ENCODE data around the gene FILIP1.

The FILIP1 gene

DNA sequence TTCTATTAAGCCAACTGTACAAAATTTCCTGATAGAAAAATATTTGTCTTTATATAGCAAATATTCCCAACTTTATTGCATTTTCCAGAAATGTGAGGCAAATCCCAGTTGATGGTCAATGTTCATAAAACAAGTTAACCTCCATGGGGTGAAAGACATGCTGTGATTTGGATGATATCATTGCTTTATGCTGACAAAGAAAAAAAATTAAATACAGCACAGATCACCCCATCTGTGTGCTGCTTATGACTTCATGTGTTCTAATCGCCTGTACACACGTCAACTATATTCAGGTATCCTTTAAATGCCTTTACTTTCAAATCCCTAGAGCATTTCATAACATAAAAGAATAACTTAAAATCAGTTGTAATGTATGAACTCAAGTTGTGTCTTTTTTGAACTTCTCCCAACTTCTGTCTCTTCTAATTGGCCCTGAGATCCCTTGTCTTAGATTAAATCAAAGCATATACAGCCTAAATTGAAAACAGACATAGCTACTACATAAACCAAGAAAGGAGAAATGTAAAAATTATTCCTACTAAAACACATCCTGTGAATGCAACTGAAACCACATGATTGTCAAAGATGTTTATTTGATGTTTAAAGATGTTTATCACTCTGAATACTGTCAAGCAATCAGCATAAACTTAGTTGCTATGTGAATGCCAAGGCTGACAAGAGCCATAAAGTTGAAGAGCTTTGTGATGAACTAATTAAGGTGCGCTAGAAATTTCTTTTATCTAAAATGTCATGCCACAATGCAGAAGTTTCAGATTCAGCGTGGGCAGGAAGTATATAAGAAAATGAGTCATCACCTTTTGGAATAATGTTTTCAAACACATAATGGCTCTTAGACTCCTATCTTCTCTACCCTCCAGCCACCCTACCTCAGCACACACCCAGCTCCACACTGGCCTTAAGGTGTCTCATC is 68.7 kb downstream of the FILIP1 start:
- Histone ChIP-seq H3K9me3 (ENCODE audit: insufficient read depth, low read depth, low read length) (no peaks in the 10 kb centered on the region), H2AFZ (ENCODE audit: insufficient read depth, low read length, poor library complexity) (no peak overlapping the region), H4K8ac (ENCODE audit: low read depth, low read length) (no peak overlapping the region), H3K79me1 (ENCODE audit: low read length) (no peaks in the 10 kb centered on the region), H2BK5ac (ENCODE audit: low read depth, low read length, poor library complexity) (no peak overlapping the region), H3K23ac (ENCODE audit: low read length) (no peak overlapping the region), H3K9ac (ENCODE audit: low read length) (no peak overlapping the region), H3K4ac (ENCODE audit: low read depth, low read length) (no peak overlapping the region), H3K27ac (ENCODE audit: low read depth, low read length) (no peak overlapping the region), H4K91ac (ENCODE audit: low read depth, low read length) (no peak overlapping the region), H2AK5ac (ENCODE audit: low read length) (no peak overlapping the region), H2BK120ac (ENCODE audit: insufficient read depth, low read length, poor library complexity) (no peak overlapping the region), H2BK12ac (ENCODE audit: low read length) (no peak overlapping the region), H3K79me2 (ENCODE audit: control insufficient read depth, insufficient read depth, low read length, poor library complexity) (no peaks in the 10 kb centered on the region), H3K27me3 (ENCODE audit: insufficient read depth, low read length) (no peaks in the 10 kb centered on the region), H3K36me3 (ENCODE audit: control insufficient read depth in 1 of 2, insufficient read depth in 2 of 2, low read length in 2 of 2) (no peaks in the 10 kb centered on the region), H3K4me1 (ENCODE audit: control insufficient read depth in 1 of 2, insufficient read depth in 2 of 2, low read length in 2 of 2) (no peaks in the 10 kb centered on the region), H3K4me2 (ENCODE audit: low read length) (no peak overlapping the region), H3K14ac (ENCODE audit: low read length) (no peak overlapping the region), H4K12ac (ENCODE audit: low read depth, low read length) (no peak overlapping the region), H3K4me3 (ENCODE audit: low read depth, low read length) (no peak overlapping the region), H3K18ac (ENCODE audit: low read length) (no peak overlapping the region)
- DNase-seq: no peak
- WGBS (ENCODE audit: extremely low coverage, insufficient coverage, insufficient read length): no CpG with 5 or more reads among the region's 4 CpGs

DNA sequence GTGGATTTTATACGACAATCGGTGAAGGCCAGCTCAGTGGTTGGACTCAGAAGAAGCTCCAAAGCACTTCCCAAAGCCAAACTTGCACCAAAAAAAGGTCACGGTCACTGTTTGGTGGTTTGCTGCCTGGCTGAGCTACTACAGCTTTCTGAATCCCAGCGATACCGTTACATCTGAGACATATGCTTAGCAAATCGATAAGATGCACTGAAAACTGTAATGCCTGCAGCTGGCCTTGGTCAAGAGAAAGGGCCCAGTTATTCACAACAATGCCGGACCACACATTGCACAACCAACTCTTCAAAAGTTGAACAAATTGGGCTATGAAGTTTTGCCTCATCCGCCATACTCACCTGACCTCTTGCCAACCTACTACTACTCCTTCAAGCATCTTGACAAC is 70.2 kb downstream of the FILIP1 start:
- Histone ChIP-seq H3K4me2 (ENCODE audit: low read length) (no peak overlapping the region), H3K4me1 (ENCODE audit: control insufficient read depth in 1 of 2, insufficient read depth in 2 of 2, low read length in 2 of 2) (no peaks in the 10 kb centered on the region), H3K9ac (ENCODE audit: low read length) (no peak overlapping the region), H3K79me2 (ENCODE audit: control insufficient read depth, insufficient read depth, low read length, poor library complexity) (no peaks in the 10 kb centered on the region), H2AFZ (ENCODE audit: insufficient read depth, low read length, poor library complexity) (no peak overlapping the region), H3K36me3 (ENCODE audit: control insufficient read depth in 1 of 2, insufficient read depth in 2 of 2, low read length in 2 of 2) (no peaks in the 10 kb centered on the region), H4K91ac (ENCODE audit: low read depth, low read length) (no peak overlapping the region), H4K8ac (ENCODE audit: low read depth, low read length) (no peak overlapping the region), H3K4me3 (ENCODE audit: low read depth, low read length) (no peak overlapping the region), H3K18ac (ENCODE audit: low read length) (no peak overlapping the region), H3K23ac (ENCODE audit: low read length) (no peak overlapping the region), H2BK5ac (ENCODE audit: low read depth, low read length, poor library complexity) (no peak overlapping the region), H2BK120ac (ENCODE audit: insufficient read depth, low read length, poor library complexity) (no peak overlapping the region), H4K12ac (ENCODE audit: low read depth, low read length) (no peak overlapping the region), H3K14ac (ENCODE audit: low read length) (no peak overlapping the region), H3K27ac (ENCODE audit: low read depth, low read length) (no peak overlapping the region), H2AK5ac (ENCODE audit: low read length) (no peak overlapping the region), H3K9me3 (ENCODE audit: insufficient read depth, low read depth, low read length) (no peaks in the 10 kb centered on the region), H3K79me1 (ENCODE audit: low read length) (no peaks in the 10 kb centered on the region), H2BK12ac (ENCODE audit: low read length) (no peak overlapping the region), H3K27me3 (ENCODE audit: insufficient read depth, low read length) (no peaks in the 10 kb centered on the region), H3K4ac (ENCODE audit: low read depth, low read length) (no peak overlapping the region)
- no CpG with 5 or more reads among the region's 8 CpGs for WGBS (ENCODE audit: extremely low coverage, insufficient coverage, insufficient read length)
- DNase-seq: no peak

DNA sequence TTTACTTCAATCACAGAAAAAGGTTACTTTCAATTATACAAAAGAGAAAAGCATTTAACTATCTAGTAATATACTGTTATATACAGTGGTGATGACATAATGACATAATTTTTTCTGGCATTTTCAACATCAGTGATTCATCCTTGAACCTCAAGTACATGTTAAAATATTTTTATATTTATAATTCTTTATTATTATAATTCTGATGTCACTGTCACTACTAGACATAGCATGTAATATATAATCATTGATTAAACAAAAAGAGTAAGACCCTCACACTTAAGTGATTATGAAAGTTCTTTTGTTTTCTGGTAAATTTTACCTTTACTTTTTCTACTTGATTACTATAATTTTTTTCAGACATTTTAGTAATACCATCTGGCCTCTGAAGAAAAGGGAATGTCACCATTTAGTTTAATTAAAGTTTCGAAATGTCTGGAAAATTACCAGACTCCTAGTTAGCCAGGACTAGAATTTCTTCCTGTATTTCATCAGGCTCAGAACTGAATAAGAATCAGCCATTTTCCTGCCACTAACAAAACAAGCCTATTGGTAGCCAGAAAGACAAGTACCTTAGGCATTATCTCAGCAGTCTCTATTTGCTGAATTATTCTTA is 71.5 kb downstream of the FILIP1 start:
- Histone ChIP-seq H2AK5ac (ENCODE audit: low read length) (no peak overlapping the region), H3K14ac (ENCODE audit: low read length) (no peak overlapping the region), H2AFZ (ENCODE audit: insufficient read depth, low read length, poor library complexity) (no peak overlapping the region), H3K4ac (ENCODE audit: low read depth, low read length) (no peak overlapping the region), H3K23ac (ENCODE audit: low read length) (no peak overlapping the region), H3K79me1 (ENCODE audit: low read length) (no peaks in the 10 kb centered on the region), H3K79me2 (ENCODE audit: control insufficient read depth, insufficient read depth, low read length, poor library complexity) (no peaks in the 10 kb centered on the region), H2BK5ac (ENCODE audit: low read depth, low read length, poor library complexity) (no peak overlapping the region), H3K9me3 (ENCODE audit: insufficient read depth, low read depth, low read length) (no peaks in the 10 kb centered on the region), H3K18ac (ENCODE audit: low read length) (no peak overlapping the region), H3K9ac (ENCODE audit: low read length) (no peak overlapping the region), H4K8ac (ENCODE audit: low read depth, low read length) (no peak overlapping the region), H4K12ac (ENCODE audit: low read depth, low read length) (no peak overlapping the region), H4K91ac (ENCODE audit: low read depth, low read length) (no peak overlapping the region), H3K4me1 (ENCODE audit: control insufficient read depth in 1 of 2, insufficient read depth in 2 of 2, low read length in 2 of 2) (no peaks in the 10 kb centered on the region), H2BK120ac (ENCODE audit: insufficient read depth, low read length, poor library complexity) (no peak overlapping the region), H3K27ac (ENCODE audit: low read depth, low read length) (no peak overlapping the region), H2BK12ac (ENCODE audit: low read length) (no peak overlapping the region), H3K27me3 (ENCODE audit: insufficient read depth, low read length) (no peaks in the 10 kb centered on the region), H3K36me3 (ENCODE audit: control insufficient read depth in 1 of 2, insufficient read depth in 2 of 2, low read length in 2 of 2) (no peaks in the 10 kb centered on the region), H3K4me2 (ENCODE audit: low read length) (no peak overlapping the region), H3K4me3 (ENCODE audit: low read depth, low read length) (no peak overlapping the region)
- no peak for DNase-seq
- WGBS (ENCODE audit: extremely low coverage, insufficient coverage, insufficient read length): no CpG with 5 or more reads among the region's 1 CpG

DNA sequence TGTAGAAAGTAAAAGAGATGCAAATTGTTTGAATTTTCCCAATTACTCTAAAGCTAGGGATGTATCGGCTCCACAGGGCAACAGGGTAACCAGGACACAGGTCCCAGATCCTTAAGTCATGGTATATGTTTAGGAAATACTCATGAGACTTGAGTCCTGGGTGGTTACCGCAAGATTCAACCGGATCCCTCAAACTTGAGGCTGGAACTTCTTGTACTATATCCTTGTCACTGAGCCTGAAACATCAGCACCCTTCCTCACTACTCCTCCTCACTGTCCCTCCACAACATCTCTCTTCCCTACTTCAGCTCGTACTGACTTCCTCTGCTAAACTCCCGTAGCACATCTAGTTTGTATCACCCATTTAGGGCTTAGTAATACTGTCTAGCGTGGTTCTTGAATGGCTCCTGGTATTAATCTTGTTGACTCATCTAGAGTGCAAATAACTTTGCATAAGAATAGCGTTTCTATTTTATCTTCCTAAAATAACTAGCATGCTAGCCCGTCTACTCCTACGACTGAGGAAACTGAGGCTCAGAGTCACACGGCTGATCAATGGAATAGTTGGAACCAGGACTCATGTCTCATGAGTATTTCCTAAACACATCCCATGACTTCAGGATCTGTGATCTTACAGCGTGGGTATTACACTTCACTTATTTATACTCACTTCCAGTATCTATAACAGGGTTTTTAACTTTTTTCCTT is 72.1 kb downstream of the FILIP1 start:
- no peak overlapping the region for H4K91ac ChIP-seq (ENCODE audit: low read depth, low read length)

More for the DNA sequence above, 72.1 kb downstream of the FILIP1 start:
- Histone ChIP-seq H3K27me3 (ENCODE audit: insufficient read depth, low read length) (no peaks in the 10 kb centered on the region), H3K9ac (ENCODE audit: low read length) (no peak overlapping the region), H3K4me1 (ENCODE audit: control insufficient read depth in 1 of 2, insufficient read depth in 2 of 2, low read length in 2 of 2) (no peaks in the 10 kb centered on the region), H3K79me1 (ENCODE audit: low read length) (no peaks in the 10 kb centered on the region), H3K23ac (ENCODE audit: low read length) (no peak overlapping the region), H2BK12ac (ENCODE audit: low read length) (no peak overlapping the region), H4K8ac (ENCODE audit: low read depth, low read length) (no peak overlapping the region), H3K9me3 (ENCODE audit: insufficient read depth, low read depth, low read length) (no peaks in the 10 kb centered on the region), H3K4me2 (ENCODE audit: low read length) (no peak overlapping the region), H3K79me2 (ENCODE audit: control insufficient read depth, insufficient read depth, low read length, poor library complexity) (no peaks in the 10 kb centered on the region), H3K4me3 (ENCODE audit: low read depth, low read length) (no peak overlapping the region), H2BK5ac (ENCODE audit: low read depth, low read length, poor library complexity) (no peak overlapping the region), H3K4ac (ENCODE audit: low read depth, low read length) (no peak overlapping the region), H2BK120ac (ENCODE audit: insufficient read depth, low read length, poor library complexity) (no peak overlapping the region), H3K36me3 (ENCODE audit: control insufficient read depth in 1 of 2, insufficient read depth in 2 of 2, low read length in 2 of 2) (no peaks in the 10 kb centered on the region), H4K12ac (ENCODE audit: low read depth, low read length) (no peak overlapping the region), H3K14ac (ENCODE audit: low read length) (no peak overlapping the region), H3K18ac (ENCODE audit: low read length) (no peak overlapping the region), H2AK5ac (ENCODE audit: low read length) (no peak overlapping the region), H2AFZ (ENCODE audit: insufficient read depth, low read length, poor library complexity) (no peak overlapping the region), H3K27ac (ENCODE audit: low read depth, low read length) (no peak overlapping the region)
- no CpG with 5 or more reads among the region's 11 CpGs for WGBS (ENCODE audit: extremely low coverage, insufficient coverage, insufficient read length)
- no peak for DNase-seq
